Vagina (tissue), 2 donors: ENCODE results near the gene EML2. TPM values are rescaled to one million over a fixed set of nuclear protein-coding genes. Genes with fewer than 3 reads are reported as not detected.
A peak's percentile ranks its signal among the peaks of the same experiment; 100 is the strongest.

Source experiments
- DNase-seq, 2 donors: peaks; one replicate each; pipeline ENCODE4 v3.0.0-alpha.2; 2017; ENCODE audit errors: extremely low spot score in 2 of 2
- H3K27ac ChIP-seq: fragments of 200-600 bp; sonication (generic); one replicate; pipeline ENCODE4 v1.5.1; 2019
- H3K27me3 ChIP-seq: fragments of 200-600 bp; sonication (generic); one replicate; pipeline ENCODE4 v1.5.1; 2019
- H3K36me3 ChIP-seq, 2 donors: fragments of 200-600 bp; sonication (generic); one replicate each; pipeline ENCODE4 v1.5.1; 2017 to 2019
- H3K4me1 ChIP-seq: fragments of 200-600 bp; sonication (generic); one replicate; pipeline ENCODE4 v1.5.1; 2019
- H3K4me3 ChIP-seq, 2 donors: fragments of 200-600 bp; sonication (generic); 1 replicate in 1 of 2; 2 replicates in 1 of 2; pipeline ENCODE4 v1.5.1; 2016 to 2019
- H3K9me3 ChIP-seq: fragments of 200-600 bp; sonication (generic); one replicate; pipeline ENCODE4 v1.5.1; 2019
- POLR2A ChIP-seq, 2 donors: fragments of 450-650 bp; IDR thresholded peaks; one replicate each; pipeline ENCODE4 v1.6.1; 2017; ENCODE audit warnings: antibody characterized with exemption in 2 of 2, mild to moderate bottlenecking in 2 of 2, moderate library complexity in 2 of 2
- POLR2AphosphoS5 ChIP-seq, 2 donors: sonication (generic); formaldehyde crosslinking; IDR thresholded peaks; one replicate each; pipeline ENCODE4 v1.9.0; 2017; ENCODE audit warnings: antibody characterized with exemption in 2 of 2, mild to moderate bottlenecking in 2 of 2, low read depth in 1 of 2; ENCODE audit not compliant: insufficient read depth in 1 of 2
- intact Hi-C: fragments of 100-400 bp; cut with DNase I; formaldehyde crosslinking; loops from one replicate; pipeline ENCODE4 v1.15.1; 2023
- total RNA-seq: library from RNA; depleted of rRNA; stranded (reverse); fragments of >200 nt; gene quantifications from one replicate; pipeline ENCODE4 v1.2.3, GENCODE V29; 2016
- TF ChIP-seq, protein P1 (sequence below), 3 experiments: fragments of 450-650 bp in 2 of 3; fragments of 200-600 bp in 1 of 3; sonication (generic) in 1 of 3; IDR thresholded peaks; one replicate each; pipeline ENCODE4 v1.5.1; 2017 to 2019; ENCODE audit warnings: antibody characterized with exemption in 3 of 3, mild to moderate bottlenecking in 2 of 3, moderate library complexity in 2 of 3

EML2 gene
- total RNA-seq, 1 donor from 2014 or later: 74.9 TPM

DNA sequence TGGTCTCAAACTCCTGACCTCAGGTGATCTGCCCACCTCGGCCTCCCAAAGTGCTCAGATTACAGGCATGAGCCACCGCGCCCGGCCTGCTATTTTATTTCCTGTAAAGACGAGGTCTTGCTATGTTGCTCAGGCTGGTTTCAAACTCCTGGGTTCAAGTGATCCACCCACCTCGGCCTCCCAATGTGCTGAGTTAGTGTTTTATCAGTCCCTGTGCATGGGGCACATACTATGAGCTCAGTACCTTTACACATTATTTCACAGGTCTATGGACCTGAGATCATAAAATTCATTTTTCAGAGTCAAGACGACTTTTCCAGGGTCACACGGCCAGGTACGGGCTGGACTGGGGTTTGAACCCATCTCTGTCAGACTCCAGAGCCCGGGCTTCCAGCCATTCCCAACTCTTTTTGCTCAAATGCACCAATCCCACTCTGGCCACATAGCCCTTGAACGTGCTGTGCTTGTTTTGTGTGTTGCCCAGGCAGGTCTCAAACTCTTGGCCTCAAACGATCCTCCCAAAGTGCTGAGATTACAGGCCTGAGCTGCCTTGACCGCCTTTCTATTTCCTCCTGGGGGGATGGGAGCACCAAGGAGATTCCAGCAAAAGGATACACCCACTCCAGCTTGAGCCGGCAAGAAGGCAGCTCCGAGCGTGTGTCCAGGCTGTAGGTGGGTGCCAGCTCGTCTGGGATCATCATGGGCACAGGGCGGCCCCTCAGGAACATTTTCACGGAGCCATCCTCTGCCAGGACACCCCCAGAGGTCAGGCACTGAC lies 1.1 kb downstream of the EML2 start:
- TF ChIP-seq, protein P1, sequence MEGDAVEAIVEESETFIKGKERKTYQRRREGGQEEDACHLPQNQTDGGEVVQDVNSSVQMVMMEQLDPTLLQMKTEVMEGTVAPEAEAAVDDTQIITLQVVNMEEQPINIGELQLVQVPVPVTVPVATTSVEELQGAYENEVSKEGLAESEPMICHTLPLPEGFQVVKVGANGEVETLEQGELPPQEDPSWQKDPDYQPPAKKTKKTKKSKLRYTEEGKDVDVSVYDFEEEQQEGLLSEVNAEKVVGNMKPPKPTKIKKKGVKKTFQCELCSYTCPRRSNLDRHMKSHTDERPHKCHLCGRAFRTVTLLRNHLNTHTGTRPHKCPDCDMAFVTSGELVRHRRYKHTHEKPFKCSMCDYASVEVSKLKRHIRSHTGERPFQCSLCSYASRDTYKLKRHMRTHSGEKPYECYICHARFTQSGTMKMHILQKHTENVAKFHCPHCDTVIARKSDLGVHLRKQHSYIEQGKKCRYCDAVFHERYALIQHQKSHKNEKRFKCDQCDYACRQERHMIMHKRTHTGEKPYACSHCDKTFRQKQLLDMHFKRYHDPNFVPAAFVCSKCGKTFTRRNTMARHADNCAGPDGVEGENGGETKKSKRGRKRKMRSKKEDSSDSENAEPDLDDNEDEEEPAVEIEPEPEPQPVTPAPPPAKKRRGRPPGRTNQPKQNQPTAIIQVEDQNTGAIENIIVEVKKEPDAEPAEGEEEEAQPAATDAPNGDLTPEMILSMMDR (IDR thresholded peaks at IDR 0.05): no peak
- TF ChIP-seq POLR2A (IDR thresholded peaks at IDR 0.05) (no peak), POLR2AphosphoS5 (IDR thresholded peaks at IDR 0.05; ENCODE audit: insufficient read depth in 1 of 2, low read depth in 1 of 2) (no peak)
- H3K9me3 ChIP-seq: no peaks in the 10 kb centered on the region
- no peaks in the 10 kb centered on the region for H3K27me3 ChIP-seq
- peaks cover 46% of the 10 kb centered on the region for H3K4me1 ChIP-seq
- intact Hi-C loops: no loop called here
- H3K27ac ChIP-seq: peak overlapping the region; percentile 68
- no peak for DNase-seq
- peak overlapping the region; percentile 63 to 69 for H3K4me3 ChIP-seq
- no peaks in the 10 kb centered on the region for H3K36me3 ChIP-seq

DNA sequence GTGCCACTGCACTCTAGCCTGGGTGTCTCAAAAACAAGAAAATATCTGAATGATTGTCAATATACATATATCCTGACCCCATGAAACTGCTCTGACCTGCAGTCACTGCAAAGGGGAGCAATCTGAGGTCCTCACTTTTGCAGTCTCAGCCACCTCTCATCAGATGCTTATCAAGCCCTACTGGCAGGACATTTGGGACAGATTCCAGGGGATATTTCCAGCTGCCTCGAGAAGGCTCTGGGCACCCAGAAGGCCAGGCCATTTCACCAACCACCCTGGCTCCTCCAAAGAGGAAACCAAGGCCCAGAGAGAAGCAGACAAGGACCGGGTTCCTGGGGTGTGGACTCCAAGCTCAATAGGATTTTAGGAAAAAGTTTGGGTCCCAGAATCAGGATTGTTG lies 2.3 kb downstream of the EML2 start:
- H3K27me3 ChIP-seq: no peaks in the 10 kb centered on the region
- H3K4me1 ChIP-seq: peaks cover 35% of the 10 kb centered on the region
- no peak overlapping the region for H3K27ac ChIP-seq
- H3K36me3 ChIP-seq: no peaks in the 10 kb centered on the region
- intact Hi-C loops: no loop called here
- H3K9me3 ChIP-seq: no peaks in the 10 kb centered on the region
- no peak overlapping the region for H3K4me3 ChIP-seq
- TF ChIP-seq, protein P1 (IDR thresholded peaks at IDR 0.05): no peak
- TF ChIP-seq POLR2A (IDR thresholded peaks at IDR 0.05): no peak
- TF ChIP-seq POLR2AphosphoS5 (IDR thresholded peaks at IDR 0.05; ENCODE audit: insufficient read depth in 1 of 2, low read depth in 1 of 2): no peak
- DNase-seq: no peak

DNA sequence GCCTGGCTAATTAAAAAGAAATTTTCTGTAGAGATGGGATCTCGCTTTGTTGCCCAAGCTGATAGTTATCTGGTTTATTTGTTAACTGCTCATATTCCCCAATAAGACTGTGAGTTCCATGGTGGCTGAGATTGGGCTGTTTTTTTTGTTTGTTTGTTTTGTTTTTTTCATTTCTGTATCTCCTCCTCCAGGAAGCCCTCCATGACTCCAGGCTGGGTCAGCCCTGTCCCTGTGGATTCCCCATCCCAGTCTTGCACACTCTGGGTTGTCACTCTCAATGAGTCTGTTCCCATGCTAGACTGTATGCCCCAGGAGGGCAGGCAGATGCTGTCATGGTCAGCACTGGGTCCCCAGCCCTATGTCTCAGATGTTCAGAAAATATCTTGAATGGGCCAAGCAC lies 2.9 kb downstream of the EML2 start:
- TF ChIP-seq, protein P1 (IDR thresholded peaks at IDR 0.05): no peak
- TF ChIP-seq POLR2AphosphoS5 (IDR thresholded peaks at IDR 0.05; ENCODE audit: insufficient read depth in 1 of 2, low read depth in 1 of 2) (no peak), POLR2A (IDR thresholded peaks at IDR 0.05) (no peak)
- Histone ChIP-seq H3K4me3 (no peak overlapping the region), H3K9me3 (no peaks in the 10 kb centered on the region), H3K36me3 (no peaks in the 10 kb centered on the region), H3K27ac (no peak overlapping the region), H3K27me3 (no peaks in the 10 kb centered on the region), H3K4me1 (peaks cover 28% of the 10 kb centered on the region)
- intact Hi-C loops: no loop called here
- no peak for DNase-seq

DNA sequence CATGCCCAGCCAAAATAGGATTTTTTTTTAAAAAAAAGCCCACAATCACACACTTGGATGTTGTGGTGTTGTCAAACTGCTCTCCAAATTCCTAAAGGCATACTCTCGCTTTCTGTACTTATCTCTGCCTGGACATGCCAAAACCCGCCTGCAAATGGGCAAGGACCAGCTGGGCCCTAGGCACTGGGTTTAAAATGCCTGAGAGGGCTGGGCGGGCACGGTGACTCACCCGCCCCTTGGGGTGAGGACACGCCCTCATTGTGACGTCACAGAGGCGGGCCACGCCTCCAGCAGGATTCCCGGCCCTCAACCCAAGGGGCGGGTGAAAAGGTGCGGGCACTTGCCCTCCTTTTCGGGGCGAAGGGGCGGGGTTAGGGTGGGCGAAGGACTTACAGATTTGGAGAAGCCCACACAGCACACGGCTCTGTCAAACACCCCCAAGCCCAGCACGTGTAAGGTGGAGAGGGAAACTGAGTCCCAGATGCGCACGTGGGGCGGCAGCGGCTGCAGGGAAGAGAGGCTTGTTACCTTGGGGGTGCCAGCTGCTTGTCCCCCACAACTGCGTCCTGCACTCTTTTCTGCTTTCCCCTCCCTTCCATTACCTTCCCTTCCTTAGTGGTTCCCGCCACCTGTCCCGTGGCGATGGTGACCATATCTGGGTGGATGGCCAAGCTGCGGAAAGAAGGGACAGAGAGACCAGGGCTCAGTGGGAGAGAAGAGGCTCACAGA lies 6.6 kb downstream of the EML2 start:
- H3K36me3 ChIP-seq: peaks cover 0 to 15% of the 10 kb centered on the region in 2 donors
- peak overlapping the region; percentile 57 for H3K27ac ChIP-seq
- TF ChIP-seq POLR2A (IDR thresholded peaks at IDR 0.05) (no peak), POLR2AphosphoS5 (IDR thresholded peaks at IDR 0.05; ENCODE audit: insufficient read depth in 1 of 2, low read depth in 1 of 2) (peak; percentile 51 to 68)
- TF ChIP-seq, protein P1 (IDR thresholded peaks at IDR 0.05): no peak
- H3K27me3 ChIP-seq: no peaks in the 10 kb centered on the region
- H3K9me3 ChIP-seq: no peaks in the 10 kb centered on the region
- DNase-seq: no peak
- no peak overlapping the region for H3K4me3 ChIP-seq
- intact Hi-C loops: no loop called here
- peaks cover 11% of the 10 kb centered on the region for H3K4me1 ChIP-seq

DNA sequence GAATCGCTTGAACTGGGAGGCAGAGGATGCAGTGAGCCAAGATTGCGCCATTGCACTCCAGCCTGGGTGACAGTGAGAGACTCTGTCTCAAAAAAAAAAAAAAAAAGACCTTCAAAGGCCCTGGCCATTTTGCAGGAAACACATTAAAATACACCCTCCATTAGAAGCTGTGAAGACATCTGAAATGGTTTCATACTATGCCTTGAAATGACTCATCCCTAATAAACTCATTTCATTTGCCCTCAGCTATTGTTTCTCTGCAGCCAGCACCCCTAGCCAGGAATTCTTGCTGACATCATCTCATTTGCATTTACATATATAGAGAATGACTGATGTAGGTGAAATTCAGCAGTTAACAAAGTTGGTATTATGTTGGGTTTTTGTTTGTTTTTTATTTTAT lies 8.7 kb downstream of the EML2 start:
- Histone ChIP-seq H3K4me1 (peaks cover 8% of the 10 kb centered on the region), H3K4me3 (no peak overlapping the region), H3K27ac (peak overlapping the region; percentile 68), H3K9me3 (no peaks in the 10 kb centered on the region), H3K27me3 (no peaks in the 10 kb centered on the region), H3K36me3 (peaks cover 0 to 33% of the 10 kb centered on the region in 2 donors)
- TF ChIP-seq, protein P1 (IDR thresholded peaks at IDR 0.05): no peak
- TF ChIP-seq POLR2A (IDR thresholded peaks at IDR 0.05) (no peak), POLR2AphosphoS5 (IDR thresholded peaks at IDR 0.05; ENCODE audit: insufficient read depth in 1 of 2, low read depth in 1 of 2) (peak in 1 of 2 donors; percentile 55)
- DNase-seq: no peak
- intact Hi-C loops: no loop called here
